Measurements from ENCODE around the gene GSC. TPM values are rescaled to one million over a fixed set of nuclear protein-coding genes. Genes with fewer than 3 reads are reported as not detected.
A peak's percentile ranks its signal among the peaks of the same experiment; 100 is the strongest.

The GSC gene
- total RNA-seq, 2 donors from 2014 or later: 37.0 to 94.4 TPM

DNA sequence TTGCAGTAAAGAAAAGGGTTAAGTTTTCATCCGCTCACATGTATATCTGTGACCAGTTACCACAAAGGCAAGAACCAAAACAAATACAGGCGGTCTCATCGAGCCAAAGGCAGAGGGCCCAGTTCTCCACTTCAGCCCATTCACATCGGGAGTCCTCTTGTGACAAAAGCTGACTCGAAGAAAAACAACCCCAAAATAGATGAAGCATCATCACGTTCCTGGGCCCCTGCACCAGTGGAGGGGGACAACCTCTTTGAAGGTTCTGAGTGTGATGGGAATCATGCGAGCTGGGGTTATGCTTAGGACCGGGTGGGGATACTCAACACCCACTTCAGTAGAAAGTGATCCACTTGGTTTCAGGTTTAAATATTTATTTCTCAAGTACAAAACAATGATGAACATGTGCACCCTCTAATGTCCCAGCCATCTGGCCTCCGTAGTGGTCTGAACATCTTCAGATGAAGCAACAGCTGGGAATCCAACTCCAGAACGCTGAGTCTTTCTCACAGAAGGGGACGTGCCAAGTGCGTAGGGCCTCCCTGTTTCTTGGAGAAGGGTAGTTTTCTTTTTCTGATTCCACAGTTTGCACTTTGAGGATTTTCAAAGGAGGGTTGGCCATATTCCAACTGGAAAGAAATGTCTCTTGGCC lies 8.4 kb downstream of the GSC start:
- peaks cover 13% of the 10 kb centered on the region for H3K4me1 ChIP-seq (ENCODE audit: control insufficient read depth, insufficient read depth, low read length)
- H3K9me3 Mint-ChIP-seq: no peaks in the 10 kb centered on the region
- peaks cover 37% of the 10 kb centered on the region for H3K36me3 Mint-ChIP-seq (ENCODE audit: low read depth)
- no peaks in the 10 kb centered on the region for H3K27me3 ChIP-seq (ENCODE audit: control insufficient read depth, insufficient read depth, low read length, poor library complexity, severe bottlenecking)
- H3K27ac ChIP-seq (ENCODE audit: low read depth, low read length): no peak overlapping the region
- H3K36me3 ChIP-seq (ENCODE audit: control insufficient read depth, insufficient read depth, low read length): peaks cover 40% of the 10 kb centered on the region
- no peak overlapping the region for H3K9ac ChIP-seq (ENCODE audit: extremely low read depth, low read length, poor library complexity, severe bottlenecking)
- no peak for DNase-seq
- H3K4me3 ChIP-seq (ENCODE audit: low read length): no peak overlapping the region
- no peaks in the 10 kb centered on the region for H3K9me3 ChIP-seq (ENCODE audit: control insufficient read depth, low read length)
- H3K27me3 Mint-ChIP-seq (ENCODE audit: insufficient read depth): no peaks in the 10 kb centered on the region
- peak overlapping the region; percentile 91 for H3K27ac Mint-ChIP-seq
- TF ChIP-seq, protein P1, sequence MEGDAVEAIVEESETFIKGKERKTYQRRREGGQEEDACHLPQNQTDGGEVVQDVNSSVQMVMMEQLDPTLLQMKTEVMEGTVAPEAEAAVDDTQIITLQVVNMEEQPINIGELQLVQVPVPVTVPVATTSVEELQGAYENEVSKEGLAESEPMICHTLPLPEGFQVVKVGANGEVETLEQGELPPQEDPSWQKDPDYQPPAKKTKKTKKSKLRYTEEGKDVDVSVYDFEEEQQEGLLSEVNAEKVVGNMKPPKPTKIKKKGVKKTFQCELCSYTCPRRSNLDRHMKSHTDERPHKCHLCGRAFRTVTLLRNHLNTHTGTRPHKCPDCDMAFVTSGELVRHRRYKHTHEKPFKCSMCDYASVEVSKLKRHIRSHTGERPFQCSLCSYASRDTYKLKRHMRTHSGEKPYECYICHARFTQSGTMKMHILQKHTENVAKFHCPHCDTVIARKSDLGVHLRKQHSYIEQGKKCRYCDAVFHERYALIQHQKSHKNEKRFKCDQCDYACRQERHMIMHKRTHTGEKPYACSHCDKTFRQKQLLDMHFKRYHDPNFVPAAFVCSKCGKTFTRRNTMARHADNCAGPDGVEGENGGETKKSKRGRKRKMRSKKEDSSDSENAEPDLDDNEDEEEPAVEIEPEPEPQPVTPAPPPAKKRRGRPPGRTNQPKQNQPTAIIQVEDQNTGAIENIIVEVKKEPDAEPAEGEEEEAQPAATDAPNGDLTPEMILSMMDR (conservative IDR thresholded peaks at IDR 0.05): no peak
- WGBS, 2 experiments (ENCODE audit: insufficient coverage in 1 of 2, insufficient read length in 1 of 2): 93 to 94% methylated on average over 9 to 12 of the region's 12 CpGs
- H3K4me1 Mint-ChIP-seq: peaks cover 49% of the 10 kb centered on the region
- H3K4me3 Mint-ChIP-seq: peak overlapping the region; percentile 82

DNA sequence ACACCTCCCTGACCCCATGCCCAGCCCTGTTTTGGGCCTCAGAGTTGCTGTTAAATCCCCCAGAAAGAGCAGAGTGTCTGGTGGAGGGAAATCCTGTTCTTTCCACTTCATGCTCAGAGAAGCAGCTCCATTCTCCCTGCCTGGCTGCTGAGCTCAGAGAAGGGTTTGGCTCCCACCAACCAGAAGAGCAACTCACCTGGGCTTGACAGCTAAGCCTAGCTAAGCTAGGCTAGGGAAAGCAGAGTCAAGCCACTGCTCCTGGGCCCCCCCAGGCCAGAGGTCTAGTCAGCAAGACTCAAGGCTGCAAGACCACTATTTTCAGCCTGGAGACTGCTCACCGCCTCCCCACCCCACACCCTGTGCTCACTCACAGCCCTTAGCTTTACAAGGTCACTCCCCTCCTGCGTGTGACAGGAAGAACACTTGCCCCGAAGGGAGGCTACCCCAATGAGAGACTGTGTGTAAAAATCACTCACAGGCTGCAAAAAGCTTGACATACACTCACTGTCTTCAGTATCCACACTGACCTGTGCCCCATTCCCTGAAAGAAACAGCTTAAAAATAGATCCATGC lies 13.5 kb downstream of the GSC start:
- no peaks in the 10 kb centered on the region for H3K9me3 Mint-ChIP-seq
- peaks cover 10% of the 10 kb centered on the region for H3K36me3 Mint-ChIP-seq (ENCODE audit: low read depth)
- H3K27ac ChIP-seq (ENCODE audit: low read depth, low read length): no peak overlapping the region
- H3K27ac Mint-ChIP-seq: peak overlapping the region; percentile 28
- peaks cover 3% of the 10 kb centered on the region for H3K27me3 Mint-ChIP-seq (ENCODE audit: insufficient read depth)
- 81 to 86% methylated on average over 1 to 3 of the region's 3 CpGs for whole genome bisulfite sequencing, 2 experiments (ENCODE audit: insufficient coverage in 1 of 2, insufficient read length in 1 of 2)
- H3K4me1 ChIP-seq (ENCODE audit: control insufficient read depth, insufficient read depth, low read length): no peaks in the 10 kb centered on the region
- H3K4me3 ChIP-seq (ENCODE audit: low read length): no peak overlapping the region
- TF ChIP-seq, protein P1 (conservative IDR thresholded peaks at IDR 0.05): no peak
- no peak for DNase-seq
- H3K9ac ChIP-seq (ENCODE audit: extremely low read depth, low read length, poor library complexity, severe bottlenecking): no peak overlapping the region
- H3K36me3 ChIP-seq (ENCODE audit: control insufficient read depth, insufficient read depth, low read length): peaks cover 11% of the 10 kb centered on the region
- H3K4me1 Mint-ChIP-seq: peaks cover 12% of the 10 kb centered on the region
- no peaks in the 10 kb centered on the region for H3K9me3 ChIP-seq (ENCODE audit: control insufficient read depth, low read length)
- H3K27me3 ChIP-seq (ENCODE audit: control insufficient read depth, insufficient read depth, low read length, poor library complexity, severe bottlenecking): no peaks in the 10 kb centered on the region
- H3K4me3 Mint-ChIP-seq: no peak overlapping the region

DNA sequence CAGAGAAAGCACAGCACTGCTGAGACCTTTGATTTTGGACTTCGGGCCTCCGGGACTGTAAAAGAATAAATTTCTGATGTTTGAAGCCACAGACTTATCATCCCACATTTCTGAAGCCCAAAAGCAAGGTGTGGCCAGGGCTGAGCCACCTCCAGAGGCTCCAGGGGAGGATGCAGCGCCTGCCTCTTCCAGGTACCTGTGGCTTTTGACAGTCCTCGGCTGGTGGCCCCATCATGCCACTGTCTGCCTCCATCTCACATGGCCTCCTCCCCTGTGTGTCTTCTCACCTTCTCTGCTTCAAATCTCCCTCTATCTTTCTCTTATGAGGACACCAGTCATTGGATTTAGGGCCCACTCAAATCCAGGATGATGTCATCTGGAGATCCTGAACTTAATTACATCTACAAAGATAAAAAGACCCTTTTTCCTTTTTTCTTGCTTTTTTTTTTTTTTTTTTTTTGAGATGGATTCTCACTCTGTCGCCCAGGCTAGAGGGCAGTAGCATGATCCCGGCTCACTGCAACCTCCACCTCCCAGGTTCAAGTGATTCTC lies 15.4 kb downstream of the GSC start:
- TF ChIP-seq, protein P1 (conservative IDR thresholded peaks at IDR 0.05): no peak
- Histone ChIP-seq H3K4me3 (ENCODE audit: low read length) (no peak overlapping the region), H3K9me3 (ENCODE audit: control insufficient read depth, low read length) (no peaks in the 10 kb centered on the region), H3K36me3 (ENCODE audit: control insufficient read depth, insufficient read depth, low read length) (no peaks in the 10 kb centered on the region), H3K27ac (ENCODE audit: low read depth, low read length) (no peak overlapping the region), H3K27me3 (ENCODE audit: control insufficient read depth, insufficient read depth, low read length, poor library complexity, severe bottlenecking) (no peaks in the 10 kb centered on the region), H3K4me1 (ENCODE audit: control insufficient read depth, insufficient read depth, low read length) (no peaks in the 10 kb centered on the region), H3K9ac (ENCODE audit: extremely low read depth, low read length, poor library complexity, severe bottlenecking) (no peak overlapping the region)
- Mint-ChIP-seq H3K4me3 (no peak overlapping the region), H3K4me1 (peaks cover 16% of the 10 kb centered on the region), H3K9me3 (no peaks in the 10 kb centered on the region), H3K27me3 (ENCODE audit: insufficient read depth) (peaks cover 5% of the 10 kb centered on the region), H3K27ac (no peak overlapping the region), H3K36me3 (ENCODE audit: low read depth) (peaks cover 2% of the 10 kb centered on the region)
- DNase-seq: no peak
- WGBS, 2 experiments (ENCODE audit: insufficient coverage in 1 of 2, insufficient read length in 1 of 2): 87 to 100% methylated on average over 2 to 6 of the region's 6 CpGs

Data from endodermal cell (in vitro differentiated cells).